Astrocyte of the cerebellum (primary cell): ENCODE results near the gene NUDT14.

Experiments
- DNase-seq: peaks from one replicate; pipeline ENCODE4 v3.0.0-alpha.2; 2011; ENCODE audit warnings: low read depth
- H3K4me3 ChIP-seq: 2 replicates; pipeline ENCODE4 v1.5.1; 2011; ENCODE audit warnings: mild to moderate bottlenecking, low read depth, low read length, moderate library complexity
- CTCF ChIP-seq: IDR thresholded peaks from 2 replicates; pipeline ENCODE4 v1.5.1; 2012; ENCODE audit warnings: low read length, low read depth, moderate library complexity, mild to moderate bottlenecking; ENCODE audit errors: missing control alignments
- in situ Hi-C: cut with HindIII; loops from 2 replicates; pipeline ENCODE4 v1.10.0; 2017; ENCODE audit warnings: low sequenced_read_pairs

Gene NUDT14

GRCh38 chr14:105200074-105200473, 19.0 kb upstream of the NUDT14 start:
- no peak for TF ChIP-seq CTCF
- H3K4me3 ChIP-seq: no peak overlapping the region
- in situ Hi-C loops: no loop called here
- DNase-seq: no peak

GRCh38 chr14:105199093-105199492, 18.0 kb upstream of the NUDT14 start:
- no peak for DNase-seq
- no peak for TF ChIP-seq CTCF
- H3K4me3 ChIP-seq: no peak overlapping the region

GRCh38 chr14:105198588-105198987, 17.5 kb upstream of the NUDT14 start:
- DNase-seq: no peak
- no peak overlapping the region for H3K4me3 ChIP-seq
- in situ Hi-C loops: loop anchor here (25.0 kb wide), 1 partner anchor 89 kb away; no protein-coding TSS in a partner anchor
- peak; percentile 5 for TF ChIP-seq CTCF

More at GRCh38 chr14:105199093-105199492, 18.0 kb upstream of the NUDT14 start:
- in situ Hi-C loops: loop anchor here (25.0 kb wide), 1 partner anchor 88 kb away; no protein-coding TSS in a partner anchor

GRCh38 chr14:105197211-105197641, 16.1 kb upstream of the NUDT14 start:
- no peak for DNase-seq
- in situ Hi-C loops: loop anchor here (25.0 kb wide), 1 partner anchor 90 kb away; no protein-coding TSS in a partner anchor
- no peak for TF ChIP-seq CTCF
- H3K4me3 ChIP-seq: no peak overlapping the region

- in situ Hi-C loops: loop anchor here (25.0 kb wide), 1 partner anchor 91 kb away; no protein-coding TSS in a partner anchor
- H3K4me3 ChIP-seq: no peak overlapping the region
- no peak for TF ChIP-seq CTCF
- no peak for DNase-seq
Observed at GRCh38 chr14:105196265-105196960, 15.3 kb upstream of the NUDT14 start.

GRCh38 chr14:105195522-105196264, 14.6 kb upstream of the NUDT14 start:
- in situ Hi-C loops: loop anchor here (25.0 kb wide), 1 partner anchor 92 kb away; no protein-coding TSS in a partner anchor
- TF ChIP-seq CTCF: peak; percentile 26
- no peak for DNase-seq
- H3K4me3 ChIP-seq: no peak overlapping the region
